Mesenchymal stem cell (in vitro differentiated cells and primary cell): Measurements from ENCODE around the gene GLRX2.

Experiments
- DNase-seq: peaks from one replicate; pipeline ENCODE4 v3.0.0-alpha.2; 2013
- H2AFZ ChIP-seq: one replicate; pipeline ENCODE4 v1.6.1; 2013; ENCODE audit warnings: low read depth, mild to moderate bottlenecking, control low read depth, inconsistent platforms, low read length, moderate library complexity
- H2AK5ac ChIP-seq: 2 replicates; pipeline ENCODE4 v1.6.1; 2013; ENCODE audit warnings: low read length, moderate library complexity, mild to moderate bottlenecking, inconsistent platforms; ENCODE audit not compliant: severe bottlenecking
- H2BK120ac ChIP-seq: one replicate; pipeline ENCODE4 v1.6.1; 2013; ENCODE audit warnings: low read depth, mild to moderate bottlenecking, inconsistent platforms, low read length, moderate library complexity
- H2BK12ac ChIP-seq, 2 experiments: one replicate each; pipeline ENCODE4 v1.6.1; 2013; ENCODE audit warnings: inconsistent platforms in 2 of 2, low read length in 2 of 2, mild to moderate bottlenecking in 2 of 2, moderate library complexity in 2 of 2, control low read depth in 1 of 2
- H2BK15ac ChIP-seq: one replicate; pipeline ENCODE4 v1.6.1; 2013; ENCODE audit warnings: mild to moderate bottlenecking, low read depth, inconsistent platforms; ENCODE audit not compliant: poor library complexity, severe bottlenecking
- H2BK5ac ChIP-seq: 2 replicates; pipeline ENCODE4 v1.6.1; 2013; ENCODE audit warnings: low read depth, mild to moderate bottlenecking, low read length, control low read depth, inconsistent platforms; ENCODE audit not compliant: poor library complexity, severe bottlenecking
- H3K14ac ChIP-seq, 2 experiments: one replicate each; pipeline ENCODE4 v1.6.1; 2013; ENCODE audit warnings: inconsistent platforms in 2 of 2, low read length in 2 of 2, control low read depth in 1 of 2, mild to moderate bottlenecking in 1 of 2, moderate library complexity in 1 of 2
- H3K18ac ChIP-seq, 2 experiments: one replicate each; pipeline ENCODE4 v1.6.1; 2013; ENCODE audit warnings: inconsistent platforms in 2 of 2, low read length in 2 of 2, control low read depth in 1 of 2, low read depth in 1 of 2, mild to moderate bottlenecking in 1 of 2
- H3K23ac ChIP-seq, 2 experiments: one replicate each; pipeline ENCODE4 v1.6.1; 2013; ENCODE audit warnings: inconsistent platforms in 2 of 2, low read length in 2 of 2, mild to moderate bottlenecking in 2 of 2, moderate library complexity in 2 of 2, control low read depth in 1 of 2
- H3K27ac ChIP-seq: 2 replicates; pipeline ENCODE4 v1.5.1; 2013; ENCODE audit warnings: mild to moderate bottlenecking, moderate library complexity, low read length, control low read depth, inconsistent platforms; ENCODE audit not compliant: poor library complexity, severe bottlenecking
- H3K27me3 ChIP-seq, 2 experiments: 2 replicates each; pipeline versions ENCODE4 v1.6.1 to v1.7.0; 2013; ENCODE audit warnings: low read length in 2 of 2, mild to moderate bottlenecking in 2 of 2, moderate library complexity in 2 of 2, control low read depth in 1 of 2, inconsistent platforms in 1 of 2; ENCODE audit not compliant: control insufficient read depth in 1 of 2, insufficient read depth in 1 of 2
- H3K36me3 ChIP-seq, 2 experiments: 2 replicates each; pipeline versions ENCODE4 v1.6.1 to v1.7.0; 2013; ENCODE audit warnings: low read length in 2 of 2, control low read depth in 1 of 2, inconsistent platforms in 1 of 2, low read depth in 1 of 2, mild to moderate bottlenecking in 1 of 2; ENCODE audit not compliant: insufficient read depth in 2 of 2, control insufficient read depth in 1 of 2
- H3K4ac ChIP-seq, 2 experiments: one replicate each; pipeline ENCODE4 v1.6.1; 2013; ENCODE audit warnings: inconsistent platforms in 2 of 2, low read length in 2 of 2, mild to moderate bottlenecking in 2 of 2, moderate library complexity in 2 of 2, control low read depth in 1 of 2, low read depth in 1 of 2
- H3K4me1 ChIP-seq: 2 replicates; pipeline ENCODE4 v1.6.1; 2013; ENCODE audit warnings: low read depth, low read length, control low read depth; ENCODE audit not compliant: control insufficient read depth, insufficient read depth
- H3K4me2 ChIP-seq: 2 replicates; pipeline ENCODE4 v1.6.1; 2013; ENCODE audit warnings: low read length, mild to moderate bottlenecking, inconsistent platforms; ENCODE audit not compliant: poor library complexity, severe bottlenecking
- H3K4me3 ChIP-seq, 2 experiments: 2 replicates each; pipeline versions ENCODE4 v1.5.1 to v1.7.0; 2013; ENCODE audit warnings: low read length in 2 of 2, mild to moderate bottlenecking in 2 of 2, control low read depth in 1 of 2, low read depth in 1 of 2; ENCODE audit not compliant: insufficient read depth in 1 of 2
- H3K79me1 ChIP-seq: replicated peaks from 2 replicates; pipeline ENCODE4 v1.6.1; 2013; ENCODE audit warnings: mild to moderate bottlenecking, control low read depth, low read length, inconsistent platforms; ENCODE audit not compliant: poor library complexity, severe bottlenecking
- H3K9ac ChIP-seq: 2 replicates; pipeline ENCODE4 v1.7.0; 2013; ENCODE audit warnings: mild to moderate bottlenecking, low read length, moderate library complexity
- H3K9me3 ChIP-seq: 2 replicates; pipeline ENCODE4 v1.7.0; 2013; ENCODE audit warnings: mild to moderate bottlenecking, low read length; ENCODE audit not compliant: control insufficient read depth
- H4K8ac ChIP-seq: one replicate; pipeline ENCODE4 v1.6.1; 2013; ENCODE audit warnings: inconsistent platforms, mild to moderate bottlenecking, low read length, moderate library complexity
- H4K91ac ChIP-seq: one replicate; pipeline ENCODE4 v1.6.1; 2013; ENCODE audit warnings: mild to moderate bottlenecking, low read length, inconsistent platforms
- WGBS: methylation state at CpG from one replicate; pipeline ENCODE4 v1.1.7; 2013; ENCODE audit warnings: mixed read lengths; 5-methylcytosine and 5-hydroxymethylcytosine counted together

GLRX2 gene

GRCh38 chr1:193114485-193115095 lies 9.4 kb upstream of the GLRX2 start:
- no CpG with 5 or more reads among the region's 6 CpGs for WGBS
- no peak overlapping the region for H3K18ac ChIP-seq
- H3K9ac ChIP-seq: no peak overlapping the region
- H3K9me3 ChIP-seq: no peaks in the 10 kb centered on the region
- no peak overlapping the region for H2AFZ ChIP-seq
- H3K4ac ChIP-seq: no peak overlapping the region
- H3K4me3 ChIP-seq: no peak overlapping the region
- H3K23ac ChIP-seq: no peak overlapping the region
- H4K91ac ChIP-seq: no peak overlapping the region
- no peaks in the 10 kb centered on the region for H3K27me3 ChIP-seq
- no peak for DNase-seq
- H2BK12ac ChIP-seq: no peak overlapping the region
- no peak overlapping the region for H3K4me2 ChIP-seq
- no peak overlapping the region for H2BK15ac ChIP-seq
- no peak overlapping the region for H2AK5ac ChIP-seq
- H2BK5ac ChIP-seq: no peak overlapping the region
- peaks cover 10% of the 10 kb centered on the region for H3K79me1 ChIP-seq
- no peak overlapping the region for H2BK120ac ChIP-seq
- H4K8ac ChIP-seq: no peak overlapping the region
- H3K36me3 ChIP-seq: no peaks in the 10 kb centered on the region
- H3K14ac ChIP-seq: no peak overlapping the region
- peaks cover 6% of the 10 kb centered on the region for H3K4me1 ChIP-seq
- no peak overlapping the region for H3K27ac ChIP-seq

GRCh38 chr1:193113992-193114332 lies 8.7 kb upstream of the GLRX2 start:
- no peak overlapping the region for H3K9ac ChIP-seq
- no peak overlapping the region for H4K91ac ChIP-seq
- no peak for DNase-seq
- no peaks in the 10 kb centered on the region for H3K36me3 ChIP-seq
- no peak overlapping the region for H2AK5ac ChIP-seq
- no peaks in the 10 kb centered on the region for H3K9me3 ChIP-seq
- no peak overlapping the region for H2BK5ac ChIP-seq
- peak overlapping the region; percentile 3 for H3K27ac ChIP-seq
- no peak overlapping the region for H3K4me2 ChIP-seq
- no peak overlapping the region for H4K8ac ChIP-seq
- H3K23ac ChIP-seq: no peak overlapping the region
- no peak overlapping the region for H2BK12ac ChIP-seq
- H3K18ac ChIP-seq: no peak overlapping the region
- no peak overlapping the region for H2BK120ac ChIP-seq
- no peak overlapping the region for H3K4me3 ChIP-seq
- peaks cover 10% of the 10 kb centered on the region for H3K79me1 ChIP-seq
- no peaks in the 10 kb centered on the region for H3K27me3 ChIP-seq
- H3K4me1 ChIP-seq: peaks cover 6% of the 10 kb centered on the region
- H3K4ac ChIP-seq: no peak overlapping the region
- no peak overlapping the region for H2BK15ac ChIP-seq
- no peak overlapping the region for H2AFZ ChIP-seq
- H3K14ac ChIP-seq: no peak overlapping the region

- Histone ChIP-seq H3K36me3 (no peaks in the 10 kb centered on the region), H2BK15ac (no peak overlapping the region), H3K27me3 (no peaks in the 10 kb centered on the region), H3K14ac (no peak overlapping the region), H2AFZ (no peak overlapping the region), H3K4me3 (no peak overlapping the region), H2BK120ac (no peak overlapping the region), H4K91ac (no peak overlapping the region), H3K9me3 (no peaks in the 10 kb centered on the region), H3K79me1 (peaks cover 10% of the 10 kb centered on the region), H3K23ac (no peak overlapping the region), H3K4ac (no peak overlapping the region), H2BK5ac (no peak overlapping the region), H2BK12ac (peak overlapping the region in 1 of 2 experiments; percentile 79), H3K4me1 (peaks cover 6% of the 10 kb centered on the region), H3K18ac (no peak overlapping the region), H4K8ac (no peak overlapping the region), H2AK5ac (peak overlapping the region; percentile 77), H3K9ac (no peak overlapping the region), H3K4me2 (no peak overlapping the region), H3K27ac (peak overlapping the region; percentile 3)
- 83% methylated on average over 8 of the region's 9 CpGs for WGBS
- DNase-seq: no peak
Observed at GRCh38 chr1:193113258-193113991, 8.2 kb upstream of the GLRX2 start.

- peak overlapping the region; percentile 86 for H3K27ac ChIP-seq
- no peak overlapping the region for H3K4me3 ChIP-seq
- H3K9ac ChIP-seq: peak overlapping the region; percentile 66
- H3K4me2 ChIP-seq: no peak overlapping the region
- no peak overlapping the region for H2BK120ac ChIP-seq
- peak; percentile 88 for DNase-seq
- H3K4ac ChIP-seq: no peak overlapping the region
- no peak overlapping the region for H4K91ac ChIP-seq
- no peaks in the 10 kb centered on the region for H3K36me3 ChIP-seq
- H3K27me3 ChIP-seq: no peaks in the 10 kb centered on the region
- H3K79me1 ChIP-seq: peaks cover 10% of the 10 kb centered on the region
- 15% methylated on average over 6 of the region's 6 CpGs for WGBS
- H2AK5ac ChIP-seq: no peak overlapping the region
- H2BK5ac ChIP-seq: no peak overlapping the region
- no peak overlapping the region for H2AFZ ChIP-seq
- no peak overlapping the region for H4K8ac ChIP-seq
- peaks cover 6% of the 10 kb centered on the region for H3K4me1 ChIP-seq
- H2BK15ac ChIP-seq: no peak overlapping the region
- no peak overlapping the region for H3K23ac ChIP-seq
- H3K14ac ChIP-seq: no peak overlapping the region
- H3K9me3 ChIP-seq: no peaks in the 10 kb centered on the region
- no peak overlapping the region for H3K18ac ChIP-seq
- no peak overlapping the region for H2BK12ac ChIP-seq
Observed at GRCh38 chr1:193111641-193112090, 6.5 kb upstream of the GLRX2 start.
